Heart left ventricle (tissue), 13 donors: Measurements from ENCODE around the gene MRS2.

Experiments
- POLR2A ChIP-seq, 2 donors: fragments of 450-650 bp; IDR thresholded peaks; one replicate each; pipeline ENCODE4 v1.6.1; 2017; ENCODE audit warnings: antibody characterized with exemption in 2 of 2, mild to moderate bottlenecking in 2 of 2, moderate library complexity in 2 of 2
- TF ChIP-seq, protein P1 (sequence below), 12 donors: fragments of 200-600 bp; sonication (generic) in 4 of 12; IDR thresholded peaks; one replicate each; pipeline versions ENCODE4 v1.5.0 to v1.8.0; 2018 to 2022; ENCODE audit warnings: antibody characterized with exemption in 12 of 12, mild to moderate bottlenecking in 5 of 12
- donor health status: ischemic (EF 13 %, LVEDD 7.1; RV severe dilation, severe dysfunction).
- donor health status: DM: no; HTN: yes; CAD: no.
- donor health status: DM: no; HTN: no; CAD: no.
- donor health status: ischemic (EF 25% LVEDD 6.9; RV normal size, moderate dysfunction).
- donor health status: ischemic (EF 25% LVEDD 5.7; RV mildly dilated, moderate dysfunction).
- donor health status: ischemic (EF 35%, LVEDD 5.7; RV mildly dilated, moderate dysfunction).
- donor health status: nonischemic (EF 11% LVEDD 7.7; RV severe dilation, severe dysfunction).
- donor health status: DM: yes; HTN: yes; CAD: no.
- donor health status: PGD.
- donor health status: ischemic (EF 29% LVEDD 5.4; RV normal size, mild dysfunction).
- donor health status: nonischemic (EF 23%, LVEDD 6.1; RV moderate dilation, normal function).

DNA sequence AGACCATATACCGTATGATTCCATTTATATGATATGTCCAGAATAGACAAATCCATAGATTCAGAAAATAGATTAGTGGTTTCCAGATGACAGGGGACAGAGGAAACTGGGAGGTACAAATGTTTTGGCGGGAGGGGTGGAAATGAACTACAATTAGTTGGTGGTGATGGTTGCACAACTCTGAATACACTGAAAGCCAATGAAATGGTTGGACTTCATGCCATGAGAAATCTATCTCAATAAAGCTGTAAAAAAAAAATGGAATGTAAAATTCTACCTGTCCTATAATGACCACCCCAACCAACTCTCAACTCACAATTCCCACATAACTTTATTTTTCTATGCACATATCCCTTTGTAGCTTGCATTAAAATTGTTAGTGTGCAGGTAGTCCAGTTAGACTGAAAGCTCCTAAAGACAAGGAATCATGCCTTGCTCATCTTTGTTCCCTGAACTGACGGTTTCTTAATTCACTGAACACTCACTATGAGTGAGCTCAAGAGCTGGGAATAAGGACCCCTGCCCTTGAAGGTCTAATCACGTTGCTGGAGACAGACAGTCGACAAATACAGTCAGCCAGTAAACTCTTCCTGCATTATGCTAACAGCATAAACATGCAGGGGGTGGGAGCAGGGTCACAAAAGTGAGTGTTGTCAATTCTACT, 46.3 kb upstream of the MRS2 start:
- TF ChIP-seq, protein P1, sequence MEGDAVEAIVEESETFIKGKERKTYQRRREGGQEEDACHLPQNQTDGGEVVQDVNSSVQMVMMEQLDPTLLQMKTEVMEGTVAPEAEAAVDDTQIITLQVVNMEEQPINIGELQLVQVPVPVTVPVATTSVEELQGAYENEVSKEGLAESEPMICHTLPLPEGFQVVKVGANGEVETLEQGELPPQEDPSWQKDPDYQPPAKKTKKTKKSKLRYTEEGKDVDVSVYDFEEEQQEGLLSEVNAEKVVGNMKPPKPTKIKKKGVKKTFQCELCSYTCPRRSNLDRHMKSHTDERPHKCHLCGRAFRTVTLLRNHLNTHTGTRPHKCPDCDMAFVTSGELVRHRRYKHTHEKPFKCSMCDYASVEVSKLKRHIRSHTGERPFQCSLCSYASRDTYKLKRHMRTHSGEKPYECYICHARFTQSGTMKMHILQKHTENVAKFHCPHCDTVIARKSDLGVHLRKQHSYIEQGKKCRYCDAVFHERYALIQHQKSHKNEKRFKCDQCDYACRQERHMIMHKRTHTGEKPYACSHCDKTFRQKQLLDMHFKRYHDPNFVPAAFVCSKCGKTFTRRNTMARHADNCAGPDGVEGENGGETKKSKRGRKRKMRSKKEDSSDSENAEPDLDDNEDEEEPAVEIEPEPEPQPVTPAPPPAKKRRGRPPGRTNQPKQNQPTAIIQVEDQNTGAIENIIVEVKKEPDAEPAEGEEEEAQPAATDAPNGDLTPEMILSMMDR (IDR thresholded peaks at IDR 0.05): no peak
- no peak for TF ChIP-seq POLR2A (IDR thresholded peaks at IDR 0.05)
